ENCODE data around the gene SUSD4.

DNA sequence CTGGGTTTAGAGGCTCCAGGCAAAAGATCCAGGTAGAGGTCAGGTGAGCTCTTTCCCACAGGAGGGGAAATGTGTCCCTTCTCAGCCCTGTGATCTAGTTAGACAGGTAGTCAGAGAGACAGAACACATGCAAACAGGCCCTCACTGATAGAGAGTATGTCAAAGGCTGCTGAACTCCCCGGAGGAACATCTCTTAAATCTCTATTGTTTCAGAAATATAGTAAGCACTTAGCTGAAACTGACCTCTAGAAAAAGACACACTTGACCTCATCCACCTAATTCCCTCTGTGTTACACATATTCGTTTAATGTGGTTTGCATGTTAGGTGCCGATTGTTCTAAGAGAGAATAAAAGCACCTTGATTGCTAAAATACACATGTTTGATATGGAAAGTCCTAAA is 23.3 kb downstream of the SUSD4 start:
- TF ChIP-seq, protein P1, sequence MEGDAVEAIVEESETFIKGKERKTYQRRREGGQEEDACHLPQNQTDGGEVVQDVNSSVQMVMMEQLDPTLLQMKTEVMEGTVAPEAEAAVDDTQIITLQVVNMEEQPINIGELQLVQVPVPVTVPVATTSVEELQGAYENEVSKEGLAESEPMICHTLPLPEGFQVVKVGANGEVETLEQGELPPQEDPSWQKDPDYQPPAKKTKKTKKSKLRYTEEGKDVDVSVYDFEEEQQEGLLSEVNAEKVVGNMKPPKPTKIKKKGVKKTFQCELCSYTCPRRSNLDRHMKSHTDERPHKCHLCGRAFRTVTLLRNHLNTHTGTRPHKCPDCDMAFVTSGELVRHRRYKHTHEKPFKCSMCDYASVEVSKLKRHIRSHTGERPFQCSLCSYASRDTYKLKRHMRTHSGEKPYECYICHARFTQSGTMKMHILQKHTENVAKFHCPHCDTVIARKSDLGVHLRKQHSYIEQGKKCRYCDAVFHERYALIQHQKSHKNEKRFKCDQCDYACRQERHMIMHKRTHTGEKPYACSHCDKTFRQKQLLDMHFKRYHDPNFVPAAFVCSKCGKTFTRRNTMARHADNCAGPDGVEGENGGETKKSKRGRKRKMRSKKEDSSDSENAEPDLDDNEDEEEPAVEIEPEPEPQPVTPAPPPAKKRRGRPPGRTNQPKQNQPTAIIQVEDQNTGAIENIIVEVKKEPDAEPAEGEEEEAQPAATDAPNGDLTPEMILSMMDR (conservative IDR thresholded peaks at IDR 0.05 in 1 of 2, IDR thresholded peaks at IDR 0.05 in 1 of 2; ENCODE audit: low read depth in 1 of 2, low read length in 2 of 2) = no peak
- no peak for TF ChIP-seq EZH2 (IDR thresholded peaks at IDR 0.05; ENCODE audit: low read length, missing control alignments)
